Activated CD8-positive, alpha-beta T cell treated with anti-CD3 and anti-CD28 coated beads, Interleukin-2, amount 10 ng/mL, durations not matched to agents 7 days and 5 days (primary cell): Measurements from ENCODE around the gene TRAF7. TPM values are rescaled to one million over a fixed set of nuclear protein-coding genes. Genes with fewer than 3 reads are reported as not detected.
A peak's percentile ranks its signal among the peaks of the same experiment; 100 is the strongest.

Experiments used
- ATAC-seq: fragments of 150-1000 bp; cut with Tn5 transposase; one replicate; pipeline ENCODE4 v1.10.0; 2021; ENCODE audit warnings: moderate library complexity
- CTCF ChIA-PET: fragments of 350-600 bp; sonication (Branson Sonifier 250); formaldehyde crosslinking; loops from one replicate; lab custom pipeline; 2021; ENCODE audit warnings: antibody characterized with exemption; lab: Charles Lee
- POLR2A ChIA-PET: fragments of 350-600 bp; sonication (Branson Sonifier 250); formaldehyde crosslinking; loops from one replicate; lab custom pipeline; 2021; ENCODE audit warnings: antibody characterized with exemption; lab: Charles Lee
- DNase-seq: peaks from one replicate; pipeline ENCODE4 v3.0.0-alpha.2; 2020
- H3K27ac Mint-ChIP-seq: one replicate; pipeline ENCODE4 v1.8.0; 2021; ENCODE audit warnings: mild to moderate bottlenecking, mixed read lengths
- H3K27me3 Mint-ChIP-seq: one replicate; pipeline ENCODE4 v1.8.0; 2021; ENCODE audit warnings: low read depth, mixed read lengths
- H3K36me3 Mint-ChIP-seq: one replicate; pipeline ENCODE4 v1.8.0; 2021; ENCODE audit warnings: low read depth, mixed read lengths
- H3K4me1 Mint-ChIP-seq: one replicate; pipeline ENCODE4 v1.8.0; 2021; ENCODE audit warnings: low read depth, mixed read lengths
- H3K4me3 Mint-ChIP-seq: one replicate; pipeline ENCODE4 v1.8.0; 2021; ENCODE audit warnings: mild to moderate bottlenecking, mixed read lengths
- H3K9me3 Mint-ChIP-seq: one replicate; pipeline ENCODE4 v1.8.0; 2022; ENCODE audit warnings: mixed read lengths; ENCODE audit not compliant: insufficient read depth
- total RNA-seq, 2 experiments: library from RNA; stranded (reverse); gene quantifications; one replicate each; pipeline ENCODE4 v1.2.3, GENCODE V29; 2021

The TRAF7 gene
- total RNA-seq, 2 experiments from 2014 or later, result 56.8 to 59.5 TPM

DNA sequence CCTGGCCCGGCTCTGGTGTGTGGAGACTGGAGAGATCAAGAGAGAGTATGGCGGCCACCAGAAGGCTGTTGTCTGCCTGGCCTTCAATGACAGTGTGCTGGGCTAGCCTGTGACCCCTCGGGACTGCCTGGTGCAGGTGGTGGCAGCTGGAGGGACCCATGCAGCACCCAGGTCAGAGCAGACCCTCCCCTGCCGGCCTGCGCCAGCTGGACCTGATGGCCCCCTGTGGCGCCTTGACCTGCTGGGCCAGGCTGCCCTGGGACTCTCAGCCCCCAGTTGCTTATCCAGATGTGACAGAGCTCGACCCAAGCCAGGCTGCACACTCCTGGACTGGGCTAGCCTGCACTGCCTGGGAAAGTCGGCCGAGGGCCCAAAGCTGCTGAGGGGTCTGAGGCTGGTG lies 53.2 kb downstream of the TRAF7 start:
- Mint-ChIP-seq H3K36me3 (peaks cover 34% of the 10 kb centered on the region), H3K27ac (no peak overlapping the region), H3K27me3 (no peaks in the 10 kb centered on the region), H3K9me3 (no peaks in the 10 kb centered on the region), H3K4me1 (peaks cover 44% of the 10 kb centered on the region), H3K4me3 (no peak overlapping the region)
- ChIA-PET POLR2A (interaction anchor here (1.0 to 1.5 kb wide), 2 partner anchors 54 to 306 kb away, joined by 3 read pairs; no protein-coding TSS in a partner anchor), CTCF (no interaction called here)
- ATAC-seq (no peak), DNase-seq (no peak)

DNA sequence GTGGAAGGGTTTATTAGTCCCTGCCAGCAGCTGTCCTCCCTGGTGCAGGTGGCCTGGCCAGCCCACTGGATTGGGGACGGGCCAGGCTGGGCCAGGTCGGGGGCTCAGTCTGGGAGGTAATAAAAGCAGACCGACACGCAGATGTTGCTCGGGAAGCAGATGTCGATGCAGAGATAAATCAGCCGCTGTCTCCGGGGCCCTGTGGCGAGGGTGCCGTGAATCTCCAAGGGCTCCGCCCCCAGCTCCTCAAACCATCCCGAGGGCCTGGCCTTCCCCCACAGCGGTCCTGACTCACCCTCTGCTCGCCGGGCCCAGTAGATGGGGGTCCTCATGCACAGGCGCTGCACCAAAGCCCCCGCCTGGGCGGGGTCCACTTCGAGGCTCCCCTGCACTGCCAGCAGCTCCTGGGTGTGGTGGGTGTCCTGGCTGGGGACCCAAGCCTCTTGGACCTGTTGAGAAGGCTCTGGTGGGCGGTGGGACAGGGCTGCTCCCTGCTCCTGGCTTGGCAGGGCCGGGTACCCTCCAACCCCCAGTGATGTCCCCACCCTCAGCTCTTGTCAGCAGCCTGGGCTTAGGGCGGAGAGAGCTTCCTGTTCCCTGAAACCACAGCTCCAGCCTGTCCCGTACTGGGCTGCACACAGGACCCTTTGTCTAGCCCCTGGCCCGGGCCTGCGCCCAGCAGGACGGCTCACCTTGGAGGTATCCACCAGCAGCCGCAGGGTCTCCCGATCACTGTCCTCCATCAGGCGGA lies 53.9 kb downstream of the TRAF7 start:
- POLR2A ChIA-PET, result interaction anchor here (1.0 kb wide), 1 partner anchor 55 kb away, joined by 3 read pairs; no protein-coding TSS in a partner anchor
- Mint-ChIP-seq H3K36me3 (peaks cover 34% of the 10 kb centered on the region), H3K4me3 (no peak overlapping the region), H3K27ac (no peak overlapping the region), H3K9me3 (no peaks in the 10 kb centered on the region), H3K4me1 (peaks cover 42% of the 10 kb centered on the region), H3K27me3 (no peaks in the 10 kb centered on the region)
- CTCF ChIA-PET, result no interaction called here
- DNase-seq (no peak), ATAC-seq (no peak)

DNA sequence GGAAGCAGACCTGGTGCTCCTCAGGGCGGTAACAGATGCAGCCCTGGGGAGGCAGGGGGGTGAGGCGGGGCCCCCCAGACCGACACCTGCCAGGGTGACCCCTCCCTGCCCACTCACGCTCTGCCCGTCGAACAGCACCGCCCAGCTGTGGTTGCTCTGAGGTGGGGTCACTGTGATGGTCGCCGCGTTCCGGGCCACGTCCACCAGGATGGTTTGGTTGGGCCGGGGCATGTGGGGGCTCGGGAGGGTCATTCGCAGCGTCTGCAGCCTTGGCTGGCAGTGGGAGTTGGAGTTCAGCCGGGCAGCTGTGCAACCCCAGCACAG lies 54.4 kb downstream of the TRAF7 start:
- ATAC-seq (no peak), DNase-seq (no peak)
- POLR2A ChIA-PET, result no interaction called here
- Mint-ChIP-seq H3K4me3 (no peak overlapping the region), H3K4me1 (peaks cover 37% of the 10 kb centered on the region), H3K36me3 (peaks cover 34% of the 10 kb centered on the region), H3K27me3 (no peaks in the 10 kb centered on the region), H3K27ac (no peak overlapping the region), H3K9me3 (no peaks in the 10 kb centered on the region)
- CTCF ChIA-PET, result no interaction called here

DNA sequence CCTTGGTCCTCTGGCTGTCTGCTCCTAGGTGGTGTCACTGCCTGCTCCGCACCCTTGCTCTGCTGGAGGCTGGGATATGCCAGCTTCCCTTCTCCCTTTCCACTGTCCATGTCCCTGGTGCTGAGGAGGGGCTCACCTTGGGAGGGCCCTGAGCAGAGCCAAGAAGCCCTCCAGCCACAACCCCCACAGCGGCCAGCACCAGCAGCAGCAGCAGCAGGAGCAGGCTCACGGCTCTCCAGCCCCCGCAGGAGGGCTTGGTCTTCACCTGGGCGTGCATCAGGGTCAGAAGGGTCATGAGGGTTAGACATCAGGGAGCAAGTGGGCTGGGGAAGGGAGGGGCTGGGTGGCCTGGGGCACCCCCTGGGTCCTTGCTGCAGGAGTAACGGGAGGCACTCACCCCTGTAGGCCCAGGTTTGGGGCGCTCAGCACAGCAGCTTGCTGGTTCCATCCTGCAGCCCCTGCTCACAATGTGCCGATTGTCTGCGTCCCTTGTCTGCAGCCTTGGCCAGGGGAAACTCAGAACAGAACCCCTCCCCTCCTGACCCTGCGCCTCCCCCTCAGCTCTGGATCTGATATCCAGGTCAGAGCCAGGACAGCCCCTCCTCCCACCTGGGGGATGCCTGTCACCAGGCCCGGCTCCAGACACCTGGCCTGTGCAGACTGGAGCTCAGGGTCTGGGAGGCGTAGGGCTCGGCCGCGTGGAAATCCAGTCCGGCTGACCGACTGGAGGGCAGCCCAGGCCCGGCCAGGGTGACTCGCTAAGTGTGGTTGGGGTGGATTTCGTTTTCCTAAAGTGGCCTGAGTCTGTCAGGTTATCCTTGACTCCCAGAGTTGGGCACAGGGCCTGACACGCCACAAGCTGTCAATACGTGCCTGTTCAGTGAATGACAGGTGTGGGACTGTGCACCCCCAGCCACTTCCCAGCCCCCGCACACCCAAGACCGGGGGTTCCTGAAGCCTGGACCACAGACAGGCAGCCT lies 55.1 kb downstream of the TRAF7 start, which contains the start of gene BRICD5:
Gene BRICD5, minus strand, starts transcription at position 478 of the 980 bp plus-strand sequence. Its CDS starts 30 bp downstream, at position 448.
- H3K4me3 Mint-ChIP-seq, result no peak within 1 kb of the TSS
- H3K27me3 Mint-ChIP-seq, result no peaks in the 10 kb centered on the region
- ChIA-PET CTCF (interaction anchor here (0.9 kb wide), 1 partner anchor 14 kb away, joined by 3 read pairs; no protein-coding TSS in a partner anchor), POLR2A (no interaction called here)
- DNase-seq (no peak), ATAC-seq (no peak)
- peaks cover 38% of the 10 kb centered on the region for H3K4me1 Mint-ChIP-seq
- H3K9me3 Mint-ChIP-seq, result no peaks in the 10 kb centered on the region
- H3K36me3 Mint-ChIP-seq, result peaks cover 34% of the 10 kb centered on the region
- peak within 1 kb of the TSS; percentile 46 for H3K27ac Mint-ChIP-seq

DNA sequence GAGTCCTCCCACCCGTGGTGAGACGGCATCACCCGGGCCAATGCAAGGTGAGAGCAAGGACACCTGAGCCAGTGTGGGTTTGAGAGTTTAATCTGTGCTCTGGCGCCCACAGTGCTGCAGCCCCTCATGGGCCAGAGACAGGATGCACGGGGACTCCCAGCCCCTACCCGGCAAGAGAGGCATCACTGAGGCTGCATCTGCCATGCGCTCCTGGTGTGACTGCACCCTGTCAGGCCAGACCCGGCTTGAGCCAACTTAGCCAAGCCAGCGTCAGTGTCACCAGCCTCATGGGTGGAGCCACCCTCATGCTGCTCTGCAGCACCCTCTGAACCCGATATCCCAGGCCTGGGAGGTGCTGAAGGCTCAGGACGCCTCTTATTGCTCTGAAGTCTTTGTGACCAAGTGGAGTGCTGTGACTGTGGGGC lies 56.4 kb downstream of the TRAF7 start:
- peaks cover 31% of the 10 kb centered on the region for H3K36me3 Mint-ChIP-seq
- H3K4me3 Mint-ChIP-seq, result peak overlapping the region; percentile 52
- no peaks in the 10 kb centered on the region for H3K9me3 Mint-ChIP-seq
- peaks cover 32% of the 10 kb centered on the region for H3K4me1 Mint-ChIP-seq
- H3K27ac Mint-ChIP-seq, result peak overlapping the region; percentile 57
- ATAC-seq (no peak), DNase-seq (no peak)
- no peaks in the 10 kb centered on the region for H3K27me3 Mint-ChIP-seq
- CTCF ChIA-PET, result no interaction called here
- POLR2A ChIA-PET, result no interaction called here

DNA sequence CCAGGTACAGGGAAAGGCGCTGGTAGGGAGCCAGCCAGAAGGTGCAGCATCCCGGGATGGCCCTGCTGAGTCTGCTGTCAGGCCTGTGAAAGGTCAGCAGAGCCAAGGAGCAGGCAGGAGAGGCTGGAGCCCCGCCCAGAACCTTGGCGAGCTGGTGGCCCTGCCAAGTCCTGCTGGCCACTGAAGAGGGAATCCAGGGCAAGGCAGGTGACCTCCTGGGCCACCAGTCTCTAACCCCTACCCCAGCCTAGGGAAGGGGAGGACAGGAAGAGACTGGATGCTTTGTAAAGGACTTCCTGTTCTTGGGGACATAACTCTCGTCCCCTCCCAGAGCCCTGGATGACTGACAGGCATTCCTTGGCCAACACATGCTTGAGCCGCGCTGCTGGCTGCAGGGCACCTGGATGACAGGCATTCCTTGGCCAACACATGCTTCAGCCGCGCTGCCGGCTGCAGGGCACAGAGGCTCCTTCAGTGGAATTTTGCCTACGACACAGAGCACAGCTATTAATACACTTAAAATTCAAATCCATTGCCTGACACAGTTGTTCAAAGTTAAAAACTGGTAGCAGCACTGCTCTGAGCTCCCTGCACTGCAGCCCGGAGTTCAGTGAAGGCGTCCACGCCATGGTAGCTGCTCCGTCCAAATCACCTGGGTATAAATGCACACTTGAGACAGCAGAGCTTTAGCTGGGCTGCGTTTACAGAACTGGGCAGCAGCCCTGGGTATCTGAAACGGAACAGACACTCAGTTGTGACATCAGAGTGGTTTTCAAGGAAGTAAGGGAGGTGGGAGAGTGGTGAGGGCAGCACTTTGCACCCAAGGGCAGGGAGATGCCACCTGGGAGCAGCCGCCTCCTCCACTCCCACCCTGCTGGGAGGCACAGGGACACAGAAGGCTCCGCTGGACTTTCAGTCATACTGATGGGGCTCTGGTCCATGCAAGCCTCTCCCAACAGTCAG lies 57.1 kb downstream of the TRAF7 start:
- Mint-ChIP-seq H3K9me3 (no peaks in the 10 kb centered on the region), H3K4me3 (peak overlapping the region; percentile 83), H3K36me3 (peaks cover 24% of the 10 kb centered on the region), H3K4me1 (peaks cover 26% of the 10 kb centered on the region), H3K27me3 (no peaks in the 10 kb centered on the region), H3K27ac (peak overlapping the region; percentile 78)
- ATAC-seq, result no peak
- no peak for DNase-seq
- CTCF ChIA-PET, result no interaction called here
- POLR2A ChIA-PET, result no interaction called here

DNA sequence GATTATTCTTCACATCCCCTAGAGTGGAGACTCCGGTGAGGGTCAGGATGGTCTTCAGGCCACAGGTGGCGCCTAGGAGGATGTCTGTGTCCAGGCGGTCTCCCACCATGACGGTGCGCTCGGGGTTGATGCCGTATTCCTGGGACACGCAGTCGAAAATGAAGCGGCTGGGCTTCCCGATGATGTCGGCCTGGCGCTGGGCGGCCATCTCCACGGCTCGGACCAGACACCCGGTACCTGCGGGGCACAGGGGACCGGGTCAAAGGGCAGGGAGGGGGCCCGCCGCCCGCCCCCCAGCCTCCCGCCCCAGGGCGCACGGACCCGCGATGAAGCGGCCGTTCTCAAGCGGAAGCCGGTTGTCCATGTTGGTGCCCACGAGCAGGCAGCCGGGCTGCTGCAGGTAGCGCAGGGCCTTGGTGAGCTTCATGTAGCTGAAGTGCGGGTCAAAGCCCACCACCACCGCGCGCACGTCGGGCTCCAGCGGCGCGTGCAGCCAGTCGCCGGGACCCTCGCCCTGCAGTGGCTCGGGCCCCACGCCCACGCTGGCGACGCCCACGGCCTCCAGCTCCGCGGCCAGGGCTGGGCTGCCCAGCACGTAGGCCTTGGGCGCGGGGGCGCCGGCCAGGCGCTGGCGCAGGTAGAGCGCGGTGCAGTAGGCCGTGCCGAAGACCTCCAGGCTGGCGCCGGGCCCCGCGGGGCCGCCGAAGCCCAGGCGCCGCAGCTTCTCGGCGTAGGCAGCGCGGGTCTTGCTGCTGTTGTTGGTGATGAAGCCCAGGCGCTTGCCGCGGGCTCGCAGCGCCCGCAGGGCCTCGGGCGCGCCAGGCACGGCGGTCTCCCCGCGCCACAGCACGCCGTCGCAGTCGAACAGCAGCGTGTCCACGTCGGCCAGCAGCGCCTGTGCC lies 58.5 kb downstream of the TRAF7 start:
- Mint-ChIP-seq H3K9me3 (no peaks in the 10 kb centered on the region), H3K27ac (peak overlapping the region; percentile 78), H3K27me3 (no peaks in the 10 kb centered on the region), H3K36me3 (peaks cover 18% of the 10 kb centered on the region), H3K4me3 (peak overlapping the region; percentile 83), H3K4me1 (peaks cover 24% of the 10 kb centered on the region)
- ATAC-seq (peak; percentile 1), DNase-seq (no peak)
- CTCF ChIA-PET, result interaction anchor here (1.0 to 1.6 kb wide), 3 partner anchors 8 to 59 kb away, joined by 5 to 6 read pairs (median 6); partner anchors contain the start of genes MLST8 and TRAF7
- POLR2A ChIA-PET, result interaction anchor here (0.6 to 1.8 kb wide), 7 partner anchors 8 to 537 kb away, joined by 3 to 7 read pairs (median 3); no protein-coding TSS in a partner anchor

DNA sequence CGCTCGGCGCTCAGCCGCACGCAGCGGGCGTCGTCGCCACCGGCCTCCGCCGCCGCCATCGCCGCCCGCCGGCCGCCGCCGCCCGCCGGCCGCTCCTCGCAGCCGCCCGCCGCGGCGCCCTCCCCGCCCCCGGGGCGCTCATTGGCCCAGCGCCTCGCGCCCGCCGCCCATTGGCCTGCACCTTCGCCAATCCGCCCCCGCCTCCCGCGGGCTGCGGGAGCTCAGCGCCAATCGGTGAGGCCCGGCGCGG lies 59.1 kb downstream of the TRAF7 start, which contains the start of gene PGP:
Gene PGP, minus strand, starts transcription at position 122 of the 250 bp plus-strand sequence. Its CDS starts 63 bp downstream, at position 59.
- ChIA-PET CTCF (interaction anchor here (1.0 to 1.6 kb wide), 3 partner anchors 9 to 60 kb away, joined by 5 to 6 read pairs (median 6); partner anchors contain the start of genes MLST8 and TRAF7), POLR2A (interaction anchor here (0.6 to 1.8 kb wide), 7 partner anchors 9 to 537 kb away, joined by 3 to 7 read pairs (median 3); no protein-coding TSS in a partner anchor)
- Mint-ChIP-seq H3K36me3 (peaks cover 18% of the 10 kb centered on the region), H3K4me3 (peak within 1 kb of the TSS; percentile 85), H3K4me1 (peaks cover 24% of the 10 kb centered on the region), H3K27ac (peak within 1 kb of the TSS; percentile 93), H3K9me3 (no peaks in the 10 kb centered on the region), H3K27me3 (no peaks in the 10 kb centered on the region)
- peak; percentile 97 for ATAC-seq
- no peak for DNase-seq

DNA sequence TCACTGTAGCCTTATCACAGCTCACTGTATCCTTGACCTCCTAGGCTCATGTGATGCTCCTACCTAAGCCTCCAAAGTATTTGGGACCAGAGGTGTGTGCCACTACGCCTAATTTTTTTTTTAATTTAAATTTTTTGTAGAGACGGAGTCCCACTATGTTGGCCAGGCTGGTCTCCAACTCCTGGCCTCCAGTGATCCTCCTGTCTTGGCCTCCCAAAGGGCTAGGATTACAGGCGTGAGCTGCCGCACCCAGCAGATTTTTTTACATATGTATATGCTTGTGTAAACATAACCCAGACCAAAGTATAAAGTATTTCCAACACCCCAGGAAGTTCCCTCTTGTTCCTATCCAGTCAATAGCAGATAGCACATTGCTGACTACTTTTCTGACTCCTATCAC lies 60.7 kb downstream of the TRAF7 start:
- ChIA-PET CTCF (interaction anchor here (1.2 kb wide), 1 partner anchor 76 kb away, joined by 6 read pairs; no protein-coding TSS in a partner anchor), POLR2A (no interaction called here)
- ATAC-seq, result no peak
- H3K4me3 Mint-ChIP-seq, result peak overlapping the region; percentile 85
- no peaks in the 10 kb centered on the region for H3K9me3 Mint-ChIP-seq
- H3K4me1 Mint-ChIP-seq, result peaks cover 24% of the 10 kb centered on the region
- no peak for DNase-seq
- peaks cover 16% of the 10 kb centered on the region for H3K36me3 Mint-ChIP-seq
- H3K27me3 Mint-ChIP-seq, result no peaks in the 10 kb centered on the region
- peak overlapping the region; percentile 55 for H3K27ac Mint-ChIP-seq
